Natural killer cell (primary cell): Measurements from ENCODE around the gene RAP1GAP. TPM values are rescaled to one million over a fixed set of nuclear protein-coding genes. Genes with fewer than 3 reads are reported as not detected.

Source experiments
- ATAC-seq, 3 donors: fragments of 150-1000 bp in 2 of 3; fragments of 200-7000 bp in 1 of 3; cut with Tn5 transposase; 1 replicate in 1 of 3; 2 replicates in 2 of 3; pipeline ENCODE4 v1.10.0; 2021; ENCODE audit warnings: mild to moderate bottlenecking in 2 of 3, moderate library complexity in 2 of 3
- DNase-seq, 2 donors: peaks; one replicate each; pipeline versions ENCODE4 v3.0.0 to v3.0.0-alpha.2; 2013 to 2021; ENCODE audit warnings: mixed read lengths in 1 of 2
- H3K27ac ChIP-seq: one replicate; pipeline ENCODE4 v1.5.1; 2013; ENCODE audit warnings: mild to moderate bottlenecking, low read length
- H3K27me3 ChIP-seq: one replicate; pipeline ENCODE4 v1.6.1; 2013; ENCODE audit warnings: low read length; ENCODE audit not compliant: control insufficient read depth, insufficient read depth
- H3K36me3 ChIP-seq: one replicate; pipeline ENCODE4 v1.6.1; 2013; ENCODE audit warnings: low read length; ENCODE audit not compliant: control insufficient read depth, insufficient read depth
- H3K4me1 ChIP-seq: one replicate; pipeline ENCODE4 v1.6.1; 2013; ENCODE audit warnings: low read length; ENCODE audit not compliant: control insufficient read depth, insufficient read depth
- H3K4me3 ChIP-seq: one replicate; pipeline ENCODE4 v1.5.1; 2013; ENCODE audit warnings: low read length
- H3K9me3 ChIP-seq: one replicate; pipeline ENCODE4 v1.6.1; 2013; ENCODE audit warnings: low read length; ENCODE audit not compliant: control insufficient read depth, insufficient read depth
- H3K27ac Mint-ChIP-seq, 2 donors: one replicate each; pipeline ENCODE4 v1.8.0; 2022; ENCODE audit warnings: mild to moderate bottlenecking in 2 of 2, mixed read lengths in 2 of 2, moderate library complexity in 1 of 2
- H3K27me3 Mint-ChIP-seq, 2 donors: one replicate each; pipeline ENCODE4 v1.8.0; 2022; ENCODE audit warnings: low read depth in 2 of 2, mixed read lengths in 2 of 2
- H3K36me3 Mint-ChIP-seq: one replicate; pipeline ENCODE4 v1.8.0; 2022; ENCODE audit warnings: mixed read lengths
- H3K4me1 Mint-ChIP-seq, 2 donors: one replicate each; pipeline ENCODE4 v1.8.0; 2022; ENCODE audit warnings: mixed read lengths in 2 of 2
- H3K4me3 Mint-ChIP-seq: one replicate; pipeline ENCODE4 v1.8.0; 2022; ENCODE audit warnings: mild to moderate bottlenecking, moderate library complexity, mixed read lengths
- H3K9me3 Mint-ChIP-seq, 2 donors: one replicate each; pipeline ENCODE4 v1.8.0; 2022; ENCODE audit warnings: mixed read lengths in 2 of 2
- CTCF ChIP-seq: fragments of 200-600 bp; IDR thresholded peaks from one replicate; pipeline ENCODE4 v1.8.0; 2022; ENCODE audit warnings: antibody characterized with exemption
- WGBS: methylation state at CpG from one replicate; pipeline ENCODE4 v1.1.7; 2013; ENCODE audit warnings: missing lambda C conversion rate; ENCODE audit not compliant: insufficient coverage; 5-methylcytosine and 5-hydroxymethylcytosine counted together
- intact Hi-C: fragments of 100-400 bp; cut with micrococcal nuclease; formaldehyde crosslinking; loops from one replicate; pipeline ENCODE4 v1.14.2; 2022
- total RNA-seq, 4 donors: library from RNA; stranded (reverse); fragments of 120-200 nt in 1 of 4; gene quantifications; one replicate each; pipeline versions ENCODE4 v1.2.3 to v1.2.4, GENCODE V29; 2013 to 2022

Gene RAP1GAP
- total RNA-seq, 3 donors from 2014 or later (not counting 1 experiment from before 2014, with no cell fraction given) = 0.47 to 1.1 TPM; not detected in 1

- no peaks in the 10 kb centered on the region for H3K9me3 Mint-ChIP-seq
- Histone ChIP-seq H3K36me3 (no peaks in the 10 kb centered on the region), H3K4me3 (no peak overlapping the region), H3K27ac (no peak overlapping the region), H3K4me1 (peaks cover 4% of the 10 kb centered on the region), H3K9me3 (no peaks in the 10 kb centered on the region), H3K27me3 (peaks cover 7% of the 10 kb centered on the region)
- peaks cover 13 to 30% of the 10 kb centered on the region in 2 donors for H3K27me3 Mint-ChIP-seq
- no peaks in the 10 kb centered on the region for H3K4me1 Mint-ChIP-seq
- WGBS = 71% methylated on average over 3 of the region's 7 CpGs
- ATAC-seq (no peak), DNase-seq (no peak)
- no peak overlapping the region for H3K27ac Mint-ChIP-seq
- intact Hi-C loops = no loop called here
- H3K4me3 Mint-ChIP-seq = no peak overlapping the region
- H3K36me3 Mint-ChIP-seq = no peaks in the 10 kb centered on the region
- no peak for TF ChIP-seq CTCF
Measured at GRCh38 chr1:21619375-21619947, 49.7 kb downstream of the RAP1GAP start.

GRCh38 chr1:21618561-21619374 lies 50.4 kb downstream of the RAP1GAP start:
- Histone ChIP-seq H3K36me3 (no peaks in the 10 kb centered on the region), H3K27ac (no peak overlapping the region), H3K27me3 (peaks cover 7% of the 10 kb centered on the region), H3K4me1 (peaks cover 4% of the 10 kb centered on the region), H3K9me3 (no peaks in the 10 kb centered on the region), H3K4me3 (no peak overlapping the region)
- no peak overlapping the region for H3K27ac Mint-ChIP-seq
- no peaks in the 10 kb centered on the region for H3K4me1 Mint-ChIP-seq
- H3K9me3 Mint-ChIP-seq = no peaks in the 10 kb centered on the region
- no peak overlapping the region for H3K4me3 Mint-ChIP-seq
- H3K36me3 Mint-ChIP-seq = no peaks in the 10 kb centered on the region
- peaks cover 13 to 28% of the 10 kb centered on the region in 2 donors for H3K27me3 Mint-ChIP-seq
- TF ChIP-seq CTCF = no peak
- ATAC-seq = no peak
- intact Hi-C loops = no loop called here
- no peak for DNase-seq
- 49% methylated on average over 21 of the region's 22 CpGs for WGBS

DNA sequence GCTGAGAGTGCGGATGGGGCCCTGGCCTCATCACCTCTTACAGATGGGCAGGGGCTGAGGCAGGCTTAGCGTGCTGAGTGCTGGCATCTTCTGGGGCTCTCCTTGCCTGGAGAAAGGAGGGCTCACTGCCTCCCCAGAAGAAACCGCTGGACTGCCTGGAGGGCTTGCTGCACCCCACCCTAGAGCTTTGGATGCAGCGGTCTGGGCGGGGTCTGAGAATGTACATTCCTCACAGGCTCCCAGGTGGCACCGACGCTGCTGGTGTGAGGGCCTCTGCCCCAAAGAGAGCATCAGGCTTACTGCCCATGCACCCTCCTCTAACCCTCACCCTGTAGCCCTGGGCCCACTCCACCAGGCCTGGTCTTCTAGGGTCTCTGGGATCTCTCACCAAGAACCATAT lies 51.1 kb downstream of the RAP1GAP start:
- ATAC-seq (no peak), DNase-seq (no peak)
- no peak overlapping the region for H3K27ac ChIP-seq
- H3K36me3 Mint-ChIP-seq = no peaks in the 10 kb centered on the region
- TF ChIP-seq CTCF = no peak
- intact Hi-C loops = no loop called here
- H3K27me3 ChIP-seq = peaks cover 5% of the 10 kb centered on the region
- H3K4me3 ChIP-seq = no peak overlapping the region
- H3K9me3 ChIP-seq = no peaks in the 10 kb centered on the region
- WGBS = 87% methylated on average over 7 of the region's 7 CpGs
- H3K4me1 Mint-ChIP-seq = no peaks in the 10 kb centered on the region
- H3K27me3 Mint-ChIP-seq = peaks cover 8 to 22% of the 10 kb centered on the region in 2 donors
- H3K4me1 ChIP-seq = peaks cover 4% of the 10 kb centered on the region
- no peak overlapping the region for H3K4me3 Mint-ChIP-seq
- no peaks in the 10 kb centered on the region for H3K9me3 Mint-ChIP-seq
- H3K36me3 ChIP-seq = no peaks in the 10 kb centered on the region
- H3K27ac Mint-ChIP-seq = no peak overlapping the region
